Memory B cell (primary cell): ENCODE measurements around the gene GLIPR2.

ENCODE experiments used
- ATAC-seq: fragments of 150-1000 bp; cut with Tn5 transposase; 2 replicates; pipeline ENCODE4 v1.10.0; 2021; ENCODE audit warnings: low read depth, mild to moderate bottlenecking, moderate library complexity
- DNase-seq, 2 donors: peaks; one replicate each; pipeline ENCODE4 v3.0.0; 2022; ENCODE audit warnings: low spot score in 2 of 2
- H3K27ac Mint-ChIP-seq: one replicate; pipeline ENCODE4 v1.8.0; 2022; ENCODE audit warnings: mild to moderate bottlenecking, moderate library complexity, mixed read lengths
- H3K27me3 Mint-ChIP-seq: one replicate; pipeline ENCODE4 v1.8.0; 2022; ENCODE audit warnings: mixed read lengths
- H3K36me3 Mint-ChIP-seq: one replicate; pipeline ENCODE4 v1.8.0; 2022; ENCODE audit warnings: mild to moderate bottlenecking, mixed read lengths
- H3K4me1 Mint-ChIP-seq: one replicate; pipeline ENCODE4 v1.8.0; 2022; ENCODE audit warnings: mixed read lengths
- H3K4me3 Mint-ChIP-seq: one replicate; pipeline ENCODE4 v1.8.0; 2022; ENCODE audit warnings: mild to moderate bottlenecking, moderate library complexity, mixed read lengths
- H3K9me3 Mint-ChIP-seq: one replicate; pipeline ENCODE4 v1.8.0; 2022; ENCODE audit warnings: mixed read lengths

GLIPR2 gene

DNA sequence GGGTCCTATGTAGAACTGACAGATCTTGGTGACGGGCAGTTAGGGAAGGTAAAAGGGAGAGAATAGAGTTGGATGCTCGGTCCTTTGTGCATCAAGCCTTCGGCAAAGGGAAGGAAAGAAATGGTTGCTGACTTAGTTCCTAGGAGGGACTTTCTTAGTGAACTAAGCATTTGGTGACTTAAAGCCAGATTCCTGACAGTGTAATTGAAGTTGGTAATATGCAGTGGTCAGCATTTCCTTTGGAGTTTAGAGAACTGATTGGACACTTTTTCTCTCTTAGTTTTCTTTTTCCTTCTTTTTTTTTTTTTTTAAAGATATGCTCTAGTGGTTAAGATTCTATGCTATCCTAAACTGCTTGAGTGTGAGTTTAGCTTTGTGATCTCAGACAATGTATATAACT is 56.5 kb downstream of the GLIPR2 start:
- no peak for DNase-seq
- Mint-ChIP-seq H3K9me3 (no peaks in the 10 kb centered on the region), H3K4me1 (peaks cover 38% of the 10 kb centered on the region), H3K27ac (peak overlapping the region; percentile 93), H3K36me3 (peaks cover 14% of the 10 kb centered on the region), H3K27me3 (no peaks in the 10 kb centered on the region), H3K4me3 (peak overlapping the region; percentile 90)
- no peak for ATAC-seq

- no peaks in the 10 kb centered on the region for H3K27me3 Mint-ChIP-seq
- peaks cover 36% of the 10 kb centered on the region for H3K4me1 Mint-ChIP-seq
- H3K27ac Mint-ChIP-seq = peak overlapping the region; percentile 82
- DNase-seq = no peak
- no peaks in the 10 kb centered on the region for H3K9me3 Mint-ChIP-seq
- peaks cover 14% of the 10 kb centered on the region for H3K36me3 Mint-ChIP-seq
- ATAC-seq = no peak
- no peak overlapping the region for H3K4me3 Mint-ChIP-seq
Measured at GRCh38 chr9:36194326-36195000, 57.9 kb downstream of the GLIPR2 start.

DNA sequence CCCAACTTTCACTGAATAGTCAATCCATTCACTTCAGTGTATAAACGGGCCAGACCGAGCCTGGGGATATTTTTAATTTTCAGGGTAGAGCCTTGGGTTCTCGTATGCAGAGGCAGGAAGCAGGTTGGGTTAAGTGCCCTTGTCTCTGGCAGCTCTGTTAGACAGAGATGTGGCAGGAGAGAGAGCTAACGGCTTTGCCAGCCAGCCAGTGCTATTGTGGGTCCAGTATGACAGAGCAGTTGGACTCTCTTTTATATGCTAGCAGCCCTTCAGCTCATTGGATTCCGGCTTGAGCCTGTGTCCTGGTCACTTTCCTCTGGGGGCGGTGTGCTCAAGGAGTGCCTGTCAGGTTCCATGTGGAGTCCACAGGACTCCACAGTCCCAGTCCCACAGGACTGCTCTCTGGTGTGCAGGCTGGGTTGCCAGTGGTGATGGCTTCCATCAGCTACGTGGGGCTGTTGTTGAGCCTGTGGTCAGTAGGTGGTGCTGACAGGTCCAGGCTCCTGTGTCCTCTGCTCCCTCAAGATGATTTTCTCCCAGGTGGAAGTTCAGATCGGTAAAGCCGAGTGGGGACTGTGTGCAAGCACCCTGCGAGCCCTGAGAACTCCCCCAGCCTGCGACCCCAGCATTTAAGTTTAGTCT is 68.5 kb downstream of the GLIPR2 start:
- Mint-ChIP-seq H3K9me3 (no peaks in the 10 kb centered on the region), H3K27me3 (no peaks in the 10 kb centered on the region), H3K4me1 (peaks cover 3% of the 10 kb centered on the region), H3K4me3 (no peak overlapping the region), H3K27ac (peak overlapping the region; percentile 14), H3K36me3 (peaks cover 17% of the 10 kb centered on the region)
- ATAC-seq = no peak
- no peak for DNase-seq

- no peaks in the 10 kb centered on the region for H3K27me3 Mint-ChIP-seq
- peaks cover 24% of the 10 kb centered on the region for H3K36me3 Mint-ChIP-seq
Measured at GRCh38 chr9:36207016-36207415, 70.5 kb downstream of the GLIPR2 start.

DNA sequence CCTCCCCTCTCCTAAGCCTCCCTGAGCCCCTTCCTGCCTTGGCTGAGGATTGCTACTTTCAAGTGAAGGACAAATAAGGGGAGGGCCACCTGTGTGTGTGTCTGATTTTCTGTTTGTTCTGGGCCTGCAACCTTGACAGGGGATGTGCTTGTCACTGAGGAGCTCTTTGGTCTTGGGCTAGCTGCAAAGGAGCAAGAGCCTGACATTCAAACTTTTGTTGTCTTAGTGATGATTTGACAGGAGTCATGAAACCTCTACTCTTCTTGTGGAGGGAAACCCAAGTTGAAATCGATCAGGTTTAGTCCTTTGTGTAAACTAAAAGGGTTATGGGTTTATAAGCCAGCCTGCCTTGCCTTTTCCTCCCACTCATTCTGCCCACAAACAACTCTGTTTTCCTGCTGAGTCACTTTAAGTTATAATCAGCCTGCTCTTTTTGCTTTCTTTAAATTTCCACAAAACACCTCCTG is 71.0 kb downstream of the GLIPR2 start:
- Mint-ChIP-seq H3K9me3 (no peaks in the 10 kb centered on the region), H3K4me1 (peaks cover 8% of the 10 kb centered on the region), H3K27ac (peak overlapping the region; percentile 50), H3K27me3 (no peaks in the 10 kb centered on the region), H3K4me3 (no peak overlapping the region), H3K36me3 (peaks cover 19% of the 10 kb centered on the region)
- no peak for ATAC-seq
- DNase-seq = no peak

More at GRCh38 chr9:36207016-36207415, 70.5 kb downstream of the GLIPR2 start:
- no peak for DNase-seq
- ATAC-seq = no peak
- Mint-ChIP-seq H3K27ac (no peak overlapping the region), H3K4me3 (no peak overlapping the region), H3K4me1 (peaks cover 8% of the 10 kb centered on the region), H3K9me3 (no peaks in the 10 kb centered on the region)

- Mint-ChIP-seq H3K4me3 (no peak overlapping the region), H3K27me3 (no peaks in the 10 kb centered on the region), H3K9me3 (no peaks in the 10 kb centered on the region), H3K4me1 (peaks cover 8% of the 10 kb centered on the region), H3K27ac (peak overlapping the region; percentile 50), H3K36me3 (peaks cover 26% of the 10 kb centered on the region)
- no peak for ATAC-seq
- DNase-seq = no peak
Measured at GRCh38 chr9:36208521-36209253, 72.2 kb downstream of the GLIPR2 start.

DNA sequence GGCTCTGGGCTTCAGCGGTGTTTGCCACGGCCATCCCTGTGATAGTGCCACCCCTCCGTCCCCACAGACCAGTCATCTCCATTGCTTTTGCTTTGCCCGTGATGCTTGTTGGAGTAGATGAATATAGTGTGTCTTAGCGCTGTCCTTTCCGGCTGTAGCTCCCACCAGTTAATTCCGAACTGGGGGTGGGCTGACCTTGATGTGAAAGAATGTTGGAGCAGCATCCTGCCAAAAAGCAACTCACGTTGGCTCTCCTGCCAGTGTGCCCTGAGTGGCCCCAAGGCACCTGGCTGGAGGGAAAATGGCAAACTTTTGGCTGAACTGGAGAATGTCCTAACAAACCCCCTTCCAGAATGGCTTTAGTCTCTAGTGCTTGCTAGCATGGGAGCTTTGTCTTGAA is 74.2 kb downstream of the GLIPR2 start:
- ATAC-seq = no peak
- H3K4me3 Mint-ChIP-seq = no peak overlapping the region

DNA sequence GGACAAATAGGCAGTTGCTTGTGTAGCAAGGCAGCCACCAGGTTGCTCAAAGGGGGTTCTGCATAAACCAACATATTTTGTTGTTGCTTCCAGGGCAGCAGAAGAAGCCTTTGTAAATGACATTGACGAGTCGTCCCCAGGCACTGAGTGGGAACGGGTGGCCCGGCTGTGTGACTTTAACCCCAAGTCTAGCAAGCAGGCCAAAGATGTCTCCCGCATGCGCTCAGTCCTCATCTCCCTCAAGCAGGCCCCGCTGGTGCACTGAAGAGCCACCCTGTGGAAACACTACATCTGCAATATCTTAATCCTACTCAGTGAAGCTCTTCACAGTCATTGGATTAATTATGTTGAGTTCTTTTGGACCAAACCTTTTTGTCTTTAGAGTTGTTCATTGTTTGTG is 75.0 kb downstream of the GLIPR2 start:
- DNase-seq = no peak
- H3K4me3 Mint-ChIP-seq = no peak overlapping the region

More for the DNA sequence above, 74.2 kb downstream of the GLIPR2 start:
- no peak for DNase-seq
- H3K9me3 Mint-ChIP-seq = no peaks in the 10 kb centered on the region
- H3K27ac Mint-ChIP-seq = no peak overlapping the region
- H3K4me1 Mint-ChIP-seq = peaks cover 8% of the 10 kb centered on the region
- H3K27me3 Mint-ChIP-seq = no peaks in the 10 kb centered on the region
- H3K36me3 Mint-ChIP-seq = peaks cover 18% of the 10 kb centered on the region

GRCh38 chr9:36213387-36213786 is 76.9 kb downstream of the GLIPR2 start:
- H3K4me1 Mint-ChIP-seq = peaks cover 13% of the 10 kb centered on the region
- H3K27me3 Mint-ChIP-seq = no peaks in the 10 kb centered on the region
- ATAC-seq (no peak), DNase-seq (no peak)
- H3K36me3 Mint-ChIP-seq = peaks cover 20% of the 10 kb centered on the region
- H3K4me3 Mint-ChIP-seq = no peak overlapping the region
- no peaks in the 10 kb centered on the region for H3K9me3 Mint-ChIP-seq
- peak overlapping the region; percentile 46 for H3K27ac Mint-ChIP-seq

More for the DNA sequence above, 75.0 kb downstream of the GLIPR2 start:
- H3K36me3 Mint-ChIP-seq = peaks cover 18% of the 10 kb centered on the region
- peak overlapping the region; percentile 13 for H3K27ac Mint-ChIP-seq
- peaks cover 8% of the 10 kb centered on the region for H3K4me1 Mint-ChIP-seq
- H3K27me3 Mint-ChIP-seq = no peaks in the 10 kb centered on the region
- no peaks in the 10 kb centered on the region for H3K9me3 Mint-ChIP-seq
- ATAC-seq = no peak
